ENCODE measurements around the gene TM4SF5.
"Not testable (repeated sequence)": the region's sequence is repeated elsewhere in the genome, so short reads cannot be mapped to it uniquely, and the experiment has no call there.

The TM4SF5 gene

GRCh38 chr17:4789951-4790704 lies 18.4 kb downstream of the TM4SF5 start:
- DNase-seq (ENCODE audit: low read depth in 2 of 2), result peak; percentile 61 to 71

- DNase-seq (ENCODE audit: low read depth in 2 of 2), result no peak
Measured at GRCh38 chr17:4790705-4791088, 19.0 kb downstream of the TM4SF5 start.

- DNase-seq (ENCODE audit: low read depth in 2 of 2), result no peak
Measured at GRCh38 chr17:4795168-4795567, 23.5 kb downstream of the TM4SF5 start.

- no peak for DNase-seq (ENCODE audit: low read depth in 2 of 2)
Measured at GRCh38 chr17:4796552-4796920, 24.9 kb downstream of the TM4SF5 start.

- DNase-seq (ENCODE audit: low read depth in 2 of 2), result no peak
Measured at GRCh38 chr17:4800462-4801196, 28.9 kb downstream of the TM4SF5 start.

- no peak for DNase-seq (ENCODE audit: low read depth in 2 of 2)
Measured at GRCh38 chr17:4802228-4802627, 30.5 kb downstream of the TM4SF5 start, which contains the start of gene C17orf114. TSS of gene C17orf114 (minus strand) at chr17:4802328.

- no peak for DNase-seq (ENCODE audit: low read depth in 2 of 2)
Measured at GRCh38 chr17:4806456-4806776, 34.7 kb downstream of the TM4SF5 start.

- peak; percentile 76 to 87 for DNase-seq (ENCODE audit: low read depth in 2 of 2)
Measured at GRCh38 chr17:4806777-4807604, 35.3 kb downstream of the TM4SF5 start, which contains the start of gene PLD2. TSS of gene PLD2 (plus strand) at chr17:4807152. CDS start at chr17:4807773, 621 bp downstream.

- no peak for DNase-seq (ENCODE audit: low read depth in 2 of 2)
Measured at GRCh38 chr17:4807605-4808377, 36.1 kb downstream of the TM4SF5 start.

GRCh38 chr17:4808378-4808767 lies 36.7 kb downstream of the TM4SF5 start:
- no peak for DNase-seq (ENCODE audit: low read depth in 2 of 2)

GRCh38 chr17:4810696-4811290 lies 39.1 kb downstream of the TM4SF5 start:
- DNase-seq (ENCODE audit: low read depth in 2 of 2), result no peak

GRCh38 chr17:4811471-4811870 lies 39.8 kb downstream of the TM4SF5 start:
- no peak for DNase-seq (ENCODE audit: low read depth in 2 of 2)

- no peak for DNase-seq (ENCODE audit: low read depth in 2 of 2)
Measured at GRCh38 chr17:4812690-4813089, 41.0 kb downstream of the TM4SF5 start.

- DNase-seq (ENCODE audit: low read depth in 2 of 2), result no peak
Measured at GRCh38 chr17:4815043-4815675, 43.5 kb downstream of the TM4SF5 start.

GRCh38 chr17:4816826-4817225 lies 45.1 kb downstream of the TM4SF5 start:
- DNase-seq (ENCODE audit: low read depth in 2 of 2), result no peak

- no peak for DNase-seq (ENCODE audit: low read depth in 2 of 2)
Measured at GRCh38 chr17:4818276-4818675, 46.6 kb downstream of the TM4SF5 start.

GRCh38 chr17:4822835-4823234 lies 51.1 kb downstream of the TM4SF5 start:
- no peak for DNase-seq (ENCODE audit: low read depth in 2 of 2)

- no peak for DNase-seq (ENCODE audit: low read depth in 2 of 2)
Measured at GRCh38 chr17:4823373-4824089, 51.8 kb downstream of the TM4SF5 start.

GRCh38 chr17:4827399-4827798 lies 55.7 kb downstream of the TM4SF5 start:
- DNase-seq (ENCODE audit: low read depth in 2 of 2), result no peak

- not testable (repeated sequence) for DNase-seq (ENCODE audit: low read depth in 2 of 2)
Measured at GRCh38 chr17:4832829-4833177, 61.1 kb downstream of the TM4SF5 start.

All from stimulated activated CD4-positive, alpha-beta T cell treated with anti-CD3 and anti-CD28 coated beads, Interleukin-1b, Interleukin-23, amount 100 ng/mL, for 4 hours (primary cell).